Fibroblast of skin of left biceps (primary cell): ENCODE measurements around the gene CDK14.
A peak's percentile ranks its signal among the peaks of the same experiment; 100 is the strongest.
"Not testable (repeated sequence)": the region's sequence is repeated elsewhere in the genome, so short reads cannot be mapped to it uniquely, and the experiment has no call there.

Source experiments
- DNase-seq, 2 experiments: peaks; one replicate each; pipeline ENCODE4 v3.0.0-alpha.2; 2013; ENCODE audit warnings: low read depth in 2 of 2

The CDK14 gene

DNA sequence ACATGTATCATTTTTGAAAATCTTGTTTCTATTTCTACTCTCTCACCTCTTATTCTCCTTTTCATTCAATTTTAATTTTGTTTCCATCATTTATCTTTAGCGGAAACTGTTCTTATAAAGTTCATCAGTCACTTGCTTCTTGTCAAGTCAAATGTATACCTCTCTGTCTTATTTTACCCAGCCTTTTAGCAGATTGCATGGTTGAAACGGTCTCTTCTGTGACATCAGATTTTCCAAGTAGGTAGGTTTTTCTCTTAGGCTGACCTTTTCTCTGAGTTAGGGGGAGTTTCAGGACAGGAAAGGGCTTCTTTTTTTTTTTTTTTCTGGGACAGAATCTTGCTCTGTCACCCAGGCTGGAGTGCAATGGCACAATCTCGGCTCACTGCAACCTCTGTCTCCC is 195.5 kb downstream of the CDK14 start:
- DNase-seq: no peak

DNA sequence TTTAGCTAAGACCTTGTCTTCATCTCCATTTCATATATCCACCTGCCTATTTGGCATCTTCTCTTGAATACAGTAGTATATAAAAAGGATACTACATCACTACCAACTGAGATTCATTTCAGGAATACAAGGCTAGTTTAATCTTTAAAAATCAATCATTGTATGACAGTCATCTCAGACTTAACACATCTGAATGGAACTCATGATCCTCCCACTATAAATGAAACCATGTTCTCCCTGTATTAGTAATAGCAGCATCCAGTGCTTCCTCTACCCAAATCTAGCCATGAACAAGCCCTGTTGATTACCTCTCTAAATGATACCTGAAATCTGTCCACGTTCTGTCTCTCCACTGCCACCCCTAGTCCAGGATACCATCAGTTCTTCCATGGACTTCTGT is 196.2 kb downstream of the CDK14 start:
- DNase-seq: no peak

DNA sequence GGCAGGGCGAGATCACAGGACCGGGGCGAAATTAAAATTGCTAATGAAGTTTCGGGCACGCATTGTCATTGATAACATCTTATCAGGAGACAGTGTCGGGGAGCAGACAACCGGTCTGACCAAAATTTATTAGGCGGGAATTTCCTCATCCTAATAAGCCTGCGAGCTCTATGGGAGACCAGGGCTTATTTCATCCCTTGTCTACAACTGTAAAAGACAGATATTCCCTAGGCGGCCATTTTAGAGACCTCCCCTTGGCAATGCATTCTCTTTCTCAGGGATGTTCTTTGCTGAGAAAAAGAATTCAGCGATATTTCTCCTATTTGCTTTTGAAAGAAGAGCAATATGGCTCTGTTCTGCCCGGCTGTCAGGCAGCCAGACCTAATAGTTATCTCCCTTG is 198.1 kb downstream of the CDK14 start:
- DNase-seq: not testable (repeated sequence)

DNA sequence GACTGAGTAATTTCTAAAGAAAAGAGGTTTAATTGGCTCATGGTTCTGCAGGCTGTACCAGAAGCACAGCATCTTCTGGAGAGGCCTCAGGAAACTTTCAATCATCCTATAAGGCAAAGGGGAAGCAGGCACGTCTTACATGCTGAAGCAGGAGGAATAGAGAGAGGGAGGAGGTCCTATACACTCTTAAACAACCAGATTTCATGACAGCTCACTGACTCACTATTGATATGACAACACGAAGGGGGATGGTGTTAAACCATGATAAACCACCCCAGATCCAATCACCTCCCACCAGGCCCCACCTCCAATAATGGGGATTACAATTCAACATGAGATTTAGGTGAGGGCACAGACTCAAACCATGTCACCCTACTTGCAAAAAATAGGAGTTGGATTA is 201.5 kb downstream of the CDK14 start:
- no peak for DNase-seq

DNA sequence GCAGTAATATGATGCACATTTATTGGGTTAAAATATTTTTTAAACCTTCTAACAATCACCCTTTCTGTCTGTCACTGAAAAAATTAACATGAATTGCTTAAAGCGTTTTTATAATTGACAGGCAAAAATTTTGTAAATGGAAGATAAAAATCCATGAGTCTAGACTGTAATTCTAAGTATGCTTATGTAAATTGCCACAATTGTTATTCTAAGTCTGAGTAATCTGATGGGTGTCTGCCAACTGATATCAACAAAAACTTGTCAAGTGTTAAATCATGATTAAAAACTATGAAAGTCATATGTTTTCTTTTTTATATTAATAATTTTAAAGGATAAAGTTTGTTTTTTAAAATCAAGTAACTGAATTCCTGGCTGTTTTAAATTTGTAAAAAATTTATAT is 208.2 kb downstream of the CDK14 start:
- DNase-seq: no peak

DNA sequence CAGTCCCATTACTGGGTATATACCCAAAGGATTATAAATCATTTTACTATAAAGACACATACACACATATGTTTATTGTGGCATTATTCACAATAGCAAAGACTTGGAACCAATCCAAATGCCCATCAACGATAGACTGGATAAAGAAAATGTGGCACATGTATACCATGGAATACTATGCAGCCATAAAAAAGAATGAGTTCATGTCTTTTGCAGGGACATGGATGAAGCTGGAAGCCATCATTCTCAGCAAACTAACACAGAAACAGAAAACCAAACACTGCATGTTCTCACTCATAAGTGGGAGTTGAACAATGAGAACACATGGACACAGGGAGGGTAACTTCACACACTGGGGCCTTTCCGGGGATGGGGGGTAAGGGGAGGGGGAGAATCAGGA is 219.4 kb downstream of the CDK14 start:
- DNase-seq: not testable (repeated sequence)

DNA sequence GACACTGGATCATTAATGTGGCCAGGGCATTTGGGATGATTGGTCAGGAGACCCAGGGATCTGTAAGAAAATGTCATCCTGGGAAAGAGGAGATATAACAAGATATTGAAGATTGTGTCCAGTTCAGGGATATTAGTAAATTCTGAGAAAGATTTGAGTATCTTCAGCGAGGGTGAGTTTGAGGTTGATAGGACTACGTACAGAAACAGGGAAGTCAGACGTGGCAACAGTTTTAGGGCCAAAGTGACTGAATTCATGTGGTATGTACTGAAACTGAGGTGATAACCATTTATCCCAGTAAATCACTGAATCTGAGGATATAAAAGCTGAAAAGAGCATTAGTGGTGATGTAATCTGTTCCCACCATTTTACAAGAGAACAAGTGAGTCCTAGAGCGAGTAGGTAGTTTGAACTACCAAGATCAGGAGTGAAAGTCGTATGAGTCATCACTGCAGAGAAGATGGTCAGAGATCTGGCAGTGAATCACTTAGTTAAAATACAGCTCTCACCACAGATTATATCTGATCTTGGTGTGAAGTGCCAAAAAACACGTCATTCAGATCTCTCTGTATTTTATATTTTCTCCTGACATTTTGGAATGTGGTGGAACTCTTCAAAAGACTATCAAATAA is 220.5 kb downstream of the CDK14 start:
- peak; percentile 97 for DNase-seq

DNA sequence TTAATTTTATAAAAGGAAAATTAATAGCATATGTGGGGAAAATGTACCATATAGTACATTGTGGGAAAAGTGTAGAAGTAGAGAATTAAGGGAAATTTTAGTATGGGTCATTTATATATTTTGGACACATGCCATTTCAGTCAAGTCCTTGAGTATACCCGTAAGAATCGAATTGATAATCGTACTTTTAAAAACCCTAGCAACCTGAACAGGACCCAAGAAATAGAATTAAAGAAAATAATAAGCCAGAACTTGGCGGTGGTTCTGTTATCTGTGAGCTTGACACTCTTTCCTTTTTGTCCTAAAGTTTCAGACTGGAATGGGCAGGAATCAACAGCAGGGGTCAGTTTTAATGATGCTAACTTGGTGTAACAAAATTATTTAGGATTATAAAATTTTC is 221.0 kb downstream of the CDK14 start:
- no peak for DNase-seq

DNA sequence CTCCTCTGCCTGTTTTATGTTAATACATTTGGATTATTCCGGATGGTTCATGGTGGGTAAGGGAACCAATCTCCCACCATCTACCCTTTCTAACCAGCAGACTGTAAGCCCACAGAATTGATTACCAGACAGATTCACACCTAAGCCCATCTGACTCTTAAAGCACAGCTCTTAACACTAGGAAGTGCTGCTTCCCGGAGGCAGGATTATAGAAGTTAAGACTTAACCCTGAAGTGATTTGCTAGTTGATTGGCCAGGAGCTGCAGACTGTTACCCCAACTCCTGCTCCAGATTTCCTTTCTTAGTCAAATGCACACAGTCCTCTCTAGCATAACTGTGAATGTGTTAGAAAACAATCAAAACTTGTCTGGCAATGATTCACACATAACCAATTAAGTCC is 221.7 kb downstream of the CDK14 start:
- no peak for DNase-seq

DNA sequence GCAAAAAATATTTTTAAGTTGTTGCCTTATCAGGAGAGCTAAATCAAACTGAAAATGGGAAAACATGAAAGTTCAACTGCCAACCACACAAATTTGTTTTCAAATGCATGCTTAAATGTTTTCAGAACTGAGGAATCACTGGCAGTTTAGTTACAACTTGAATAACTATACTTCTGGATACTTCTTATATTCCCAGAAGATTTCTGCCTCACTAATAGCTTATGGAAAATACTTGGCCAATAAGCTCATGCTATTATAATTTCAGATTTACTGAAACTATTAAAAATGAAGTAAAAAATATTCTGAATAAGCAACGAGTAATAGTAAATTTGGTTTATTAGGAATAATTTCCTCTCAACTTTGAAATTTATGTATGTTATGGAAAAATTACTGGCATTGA is 222.2 kb downstream of the CDK14 start:
- DNase-seq: no peak

DNA sequence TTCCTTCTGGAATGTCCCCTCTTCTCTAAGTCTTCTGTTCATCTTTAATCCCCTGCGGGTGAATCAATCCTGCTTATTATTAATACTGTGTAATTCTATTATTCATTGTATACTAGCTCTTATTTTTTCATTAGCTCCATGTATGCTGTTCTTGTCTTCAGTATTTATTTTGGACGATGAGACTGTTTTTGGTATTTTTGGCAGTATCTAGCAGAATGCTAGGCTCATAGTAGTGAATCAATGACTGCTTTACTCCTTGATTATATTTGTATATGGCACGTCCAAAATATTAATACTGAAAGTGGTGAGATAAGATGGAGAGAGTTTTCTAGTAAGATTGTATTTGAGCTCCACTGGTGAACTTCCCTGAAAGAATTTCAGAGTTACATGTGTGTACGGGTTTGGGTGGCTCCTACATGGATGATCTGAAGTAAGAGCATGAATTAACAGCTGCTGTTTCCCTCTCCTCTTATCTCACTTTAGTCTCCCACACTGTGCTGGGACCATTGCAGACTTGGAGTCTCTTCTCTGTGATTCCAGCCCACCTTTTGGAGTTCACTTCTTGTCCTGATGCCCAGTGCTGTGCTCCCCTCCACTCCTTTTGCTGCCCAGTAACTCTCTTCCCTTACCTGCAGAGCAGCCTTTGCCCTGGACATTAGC is 226.0 kb downstream of the CDK14 start:
- no peak for DNase-seq

DNA sequence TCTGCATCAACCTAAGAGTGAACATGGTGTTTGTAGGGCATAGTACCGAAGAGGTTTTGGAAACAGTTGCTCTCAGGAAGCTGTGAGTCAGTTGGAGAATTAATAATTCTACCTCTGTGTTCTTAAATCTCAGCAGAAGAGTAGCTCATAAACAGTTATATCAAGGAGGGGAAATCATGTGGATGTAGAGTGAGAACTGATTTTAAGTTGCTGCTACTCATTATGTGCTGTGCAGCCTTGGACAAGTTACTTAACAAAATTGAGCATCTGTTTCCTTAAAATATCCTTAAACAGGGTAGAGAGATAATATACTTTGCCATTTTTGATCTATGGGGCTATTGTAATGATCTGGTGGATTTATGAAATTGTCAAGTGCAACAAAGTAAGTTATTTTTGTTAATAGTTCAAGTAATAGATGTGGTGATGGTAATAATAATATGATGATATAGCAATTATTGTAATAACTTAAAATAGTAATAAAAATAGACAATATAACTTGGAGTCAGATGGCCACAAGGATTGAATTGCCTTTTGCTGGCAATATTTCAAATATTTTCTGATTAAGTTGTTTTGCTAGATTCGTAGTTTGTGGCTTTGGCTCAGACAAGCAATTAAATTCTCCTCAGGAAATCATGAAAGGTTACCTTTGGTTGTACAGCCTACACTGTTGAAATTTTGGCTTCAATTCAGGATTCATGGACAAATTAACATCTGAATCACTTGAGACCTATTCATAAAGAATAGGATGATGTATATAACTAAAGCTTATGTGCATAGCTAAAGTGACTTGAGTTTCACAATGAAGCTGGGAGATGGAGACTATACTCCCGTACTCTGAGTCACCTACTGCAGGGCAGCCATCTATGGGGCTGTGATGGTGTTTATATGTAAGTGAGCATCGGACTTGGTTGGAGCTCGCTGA is 228.5 kb downstream of the CDK14 start:
- peak; percentile 98 to 99 for DNase-seq

DNA sequence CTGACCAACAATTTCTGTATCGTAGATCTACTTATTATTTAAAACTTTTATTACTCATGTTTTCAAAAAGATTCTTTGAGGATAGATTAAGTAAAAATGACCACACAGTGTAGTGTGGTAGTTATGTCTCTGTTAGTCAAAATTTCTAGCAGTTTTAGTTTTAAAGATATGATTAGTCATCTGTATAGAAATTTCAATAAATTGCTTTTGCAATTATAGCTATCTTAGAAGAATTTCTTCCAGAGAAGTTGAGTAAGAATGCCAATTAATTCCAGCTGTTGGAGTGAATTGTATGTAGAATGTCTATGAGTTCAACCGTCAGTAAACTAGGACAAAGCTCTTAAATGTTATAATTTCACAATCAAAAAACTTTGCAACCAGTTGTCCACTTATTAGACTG is 229.7 kb downstream of the CDK14 start:
- peak; percentile 91 to 94 for DNase-seq

DNA sequence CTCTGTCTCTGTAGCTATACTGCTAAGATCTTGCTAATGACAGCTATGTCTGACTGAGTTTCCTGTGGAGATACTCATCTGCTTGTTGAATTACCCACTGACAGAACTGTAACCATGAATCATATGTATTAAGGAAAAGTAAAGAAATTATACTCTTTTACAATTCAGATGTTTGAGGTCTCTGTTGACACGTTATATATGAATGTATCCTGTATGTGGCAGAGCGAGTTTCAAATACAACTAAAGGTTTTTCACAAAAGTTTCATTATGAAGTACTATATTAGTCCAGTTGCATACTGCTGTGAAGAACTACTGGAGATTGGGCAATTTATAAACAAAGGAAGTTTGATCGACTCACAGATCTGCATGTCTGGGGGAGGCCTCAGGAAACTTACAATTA is 232.5 kb downstream of the CDK14 start:
- DNase-seq: peak; percentile 30 to 42

DNA sequence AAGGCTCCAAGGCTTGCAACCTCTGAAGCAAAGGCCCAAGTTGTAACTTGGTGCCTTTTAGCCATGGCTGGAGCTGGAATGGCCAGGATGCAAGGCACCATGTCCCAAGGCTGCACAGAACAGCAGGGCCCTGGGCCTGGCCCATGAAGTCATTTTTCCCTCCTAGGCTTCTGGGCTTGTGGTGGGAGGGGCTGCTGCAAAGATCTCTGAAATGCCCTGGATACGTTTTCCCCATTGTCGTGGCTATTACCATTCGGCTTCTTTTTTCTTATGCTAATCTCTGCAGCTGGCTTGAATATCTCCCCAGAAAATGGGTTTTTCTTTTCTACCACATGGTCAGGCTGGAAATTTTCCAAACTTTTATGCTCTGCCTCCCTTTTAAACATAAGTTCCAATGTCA is 234.2 kb downstream of the CDK14 start:
- DNase-seq: no peak

DNA sequence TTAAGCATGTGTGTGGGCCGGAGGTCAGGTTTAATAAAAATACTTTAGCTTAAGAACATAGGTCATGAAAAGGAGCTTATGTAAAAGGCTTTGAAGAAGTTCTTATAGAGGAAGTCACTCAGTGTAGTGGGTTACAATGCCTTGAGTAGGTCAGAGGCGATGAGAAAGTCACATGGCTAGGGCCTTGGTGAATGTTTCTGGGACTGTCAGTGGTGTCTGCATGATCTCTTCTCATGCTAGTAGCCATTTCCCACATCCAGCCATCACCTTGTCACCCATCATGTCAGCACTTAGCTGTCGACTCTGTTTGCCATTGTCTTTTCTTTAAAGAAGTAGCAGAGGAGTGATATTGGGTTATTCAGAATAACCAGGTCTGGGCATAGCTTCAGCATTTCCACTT is 236.6 kb downstream of the CDK14 start:
- DNase-seq: no peak

DNA sequence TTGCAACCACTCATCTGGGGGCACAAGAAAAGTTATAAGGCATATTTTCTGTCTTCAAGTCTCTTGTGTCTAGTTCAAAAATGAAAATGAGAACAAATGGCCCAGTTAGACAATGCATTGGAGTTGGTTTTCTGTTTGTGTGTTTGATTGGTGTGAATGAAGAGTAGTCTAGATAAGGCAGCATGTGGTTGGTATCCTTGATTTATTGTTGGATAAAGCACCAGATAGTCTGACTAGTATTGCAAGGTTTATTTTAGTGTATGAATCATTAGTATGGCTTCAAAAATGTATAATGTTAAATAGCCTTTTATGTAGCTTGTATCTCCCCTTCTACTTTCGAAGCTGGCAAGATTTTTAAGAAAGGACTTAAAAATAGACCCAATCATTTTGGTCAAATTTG is 237.3 kb downstream of the CDK14 start:
- no peak for DNase-seq

DNA sequence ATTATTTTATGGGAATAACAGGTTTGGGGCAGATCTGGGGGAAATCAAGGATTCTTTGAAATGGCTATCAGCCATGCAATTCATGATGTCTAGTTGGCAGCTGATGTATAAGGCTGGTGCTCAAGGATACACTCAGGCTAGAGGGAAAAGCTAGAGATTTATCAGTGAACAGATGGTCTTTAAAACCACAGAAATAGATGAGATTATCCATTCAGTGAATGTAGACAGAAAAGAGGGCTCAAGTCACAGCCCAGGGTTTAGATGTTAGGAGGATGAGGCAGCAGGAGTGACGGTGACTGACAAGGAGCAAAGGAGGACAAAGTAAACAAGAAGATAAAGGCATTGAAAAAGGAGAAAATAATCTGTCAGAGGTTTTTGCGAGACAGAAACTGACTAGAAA is 238.7 kb downstream of the CDK14 start:
- DNase-seq: no peak

DNA sequence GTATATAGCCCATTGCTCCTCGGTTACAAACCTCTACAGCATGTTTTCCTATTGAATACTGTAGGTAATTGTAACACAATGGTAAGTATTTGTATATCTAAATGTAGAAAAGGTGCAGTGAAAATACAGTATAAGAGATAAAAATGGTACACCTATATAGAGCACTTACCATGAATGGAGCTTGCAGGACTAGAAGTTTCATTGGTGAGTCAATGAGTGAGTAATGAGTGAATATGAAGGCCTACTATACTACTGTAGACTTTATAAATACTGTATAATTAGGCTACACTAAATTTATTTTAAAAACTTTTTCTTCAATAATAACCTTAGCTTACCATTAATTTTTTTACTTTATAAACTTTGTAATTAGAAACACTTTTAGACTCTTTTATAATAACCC is 239.7 kb downstream of the CDK14 start:
- DNase-seq: no peak

DNA sequence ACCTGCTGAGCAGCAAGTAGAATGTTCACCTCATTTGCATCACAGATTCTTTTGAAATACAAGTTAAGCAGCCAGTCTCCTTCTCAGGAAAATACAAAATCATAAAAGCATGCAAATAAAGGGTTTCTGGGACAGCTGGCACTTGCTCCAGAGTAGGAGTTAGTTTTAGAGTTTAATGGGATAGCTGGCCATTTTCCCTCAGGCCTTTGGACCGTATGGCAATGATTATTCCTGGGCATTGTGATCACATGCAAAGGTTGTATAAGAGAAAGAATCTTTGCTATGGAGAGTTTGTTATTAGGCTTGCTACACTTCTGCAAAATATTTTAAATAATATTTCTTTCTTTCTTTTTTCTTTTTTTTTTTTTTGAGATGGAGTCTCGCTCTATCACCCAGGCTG is 240.8 kb downstream of the CDK14 start:
- DNase-seq: no peak

DNA sequence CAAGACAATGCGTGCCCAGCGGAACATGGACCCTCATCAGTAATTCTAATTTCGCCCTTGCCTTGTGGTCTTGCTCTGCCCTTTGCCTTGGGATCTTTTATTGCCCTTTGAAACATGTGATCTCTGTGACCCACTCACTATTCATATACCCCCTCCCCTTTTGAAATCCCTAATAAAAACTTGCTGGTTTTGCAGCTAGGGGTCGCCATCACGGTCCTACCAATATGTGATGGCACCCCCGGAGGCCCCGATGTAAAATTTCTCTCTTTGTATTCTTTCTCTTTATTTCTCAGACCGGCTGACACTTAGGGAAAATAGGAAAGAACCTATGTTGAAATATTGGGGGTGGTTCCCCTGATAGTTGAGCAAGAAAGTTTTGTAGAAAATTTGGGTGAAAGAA is 242.7 kb downstream of the CDK14 start:
- DNase-seq: no peak

DNA sequence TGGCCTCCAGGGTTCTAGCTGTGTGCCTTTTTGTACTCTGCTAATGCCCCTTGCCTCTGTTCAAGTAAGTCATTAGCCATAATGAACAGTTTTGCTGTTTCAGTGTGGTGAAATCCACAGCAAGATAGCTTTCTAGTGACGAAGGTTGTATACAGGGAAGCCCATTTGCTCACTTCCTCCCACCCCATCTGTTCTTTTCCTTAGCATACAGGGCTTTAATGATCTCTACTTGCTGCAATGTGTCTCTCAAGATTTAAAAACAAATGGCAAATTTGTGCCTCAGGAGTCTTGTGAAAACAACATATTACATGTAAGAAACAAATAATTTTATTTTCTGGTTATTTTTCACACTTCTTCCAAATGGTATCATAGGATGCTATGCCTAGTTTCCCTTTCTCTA is 243.2 kb downstream of the CDK14 start:
- DNase-seq: no peak

DNA sequence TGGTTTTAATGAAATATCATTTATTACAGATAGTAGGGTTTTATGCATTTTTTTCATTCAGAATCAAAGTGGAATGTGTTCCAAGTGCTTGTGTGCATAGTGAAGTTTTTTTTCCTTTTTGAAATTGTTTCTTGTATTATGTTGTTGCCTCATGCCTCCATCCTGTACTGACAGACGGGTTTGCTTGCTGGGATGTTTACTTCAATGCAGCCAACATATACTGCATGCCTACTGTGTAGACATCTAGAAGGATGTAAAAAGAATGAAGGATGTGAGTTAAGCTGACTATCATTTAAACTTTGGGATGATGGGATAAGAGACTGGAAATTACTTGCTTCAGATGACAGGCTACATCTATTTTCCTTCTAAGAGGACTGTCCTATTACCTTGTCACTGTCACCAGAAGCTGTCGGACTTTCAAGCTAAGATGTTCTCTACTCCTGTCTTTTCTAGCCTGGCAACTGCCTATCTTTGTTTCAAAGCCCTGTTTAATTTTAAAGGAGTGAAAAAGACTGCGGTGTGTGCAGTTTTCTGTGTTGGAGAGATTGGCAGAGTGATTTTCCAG is 243.7 kb downstream of the CDK14 start:
- DNase-seq: no peak
